NCI-H1930 (cell line): ENCODE measurements around the gene BEAN1.

ENCODE experiments used
- DNase-seq, 2 experiments: peaks; one replicate each; lab custom pipeline; 2025; lab: John Stamatoyannopoulos, UW

Gene BEAN1

GRCh38 chr16:66419527-66419926, 7.6 kb upstream of the BEAN1 start:
- no peak for DNase-seq

- no peak for DNase-seq
Measured at GRCh38 chr16:66420396-66420795, 6.7 kb upstream of the BEAN1 start.

- DNase-seq = no peak
Measured at GRCh38 chr16:66421891-66422290, 5.2 kb upstream of the BEAN1 start.

- DNase-seq = no peak
Measured at GRCh38 chr16:66422366-66422765, 4.7 kb upstream of the BEAN1 start.

- no peak for DNase-seq
Measured at GRCh38 chr16:66423177-66423576, 3.9 kb upstream of the BEAN1 start.

- DNase-seq = no peak
Measured at GRCh38 chr16:66425651-66426050, 1.4 kb upstream of the BEAN1 start.

- DNase-seq = no peak
Measured at GRCh38 chr16:66426112-66427035, 721 bp upstream of the BEAN1 start.

GRCh38 chr16:66427871-66428681, 981 bp downstream of the BEAN1 start:
- no peak for DNase-seq

- no peak for DNase-seq
Measured at GRCh38 chr16:66428682-66429251, 1.7 kb downstream of the BEAN1 start.

- no peak for DNase-seq
Measured at GRCh38 chr16:66429290-66429962, 2.3 kb downstream of the BEAN1 start.

- DNase-seq = no peak
Measured at GRCh38 chr16:66430214-66430613, 3.1 kb downstream of the BEAN1 start.

GRCh38 chr16:66431760-66432159, 4.7 kb downstream of the BEAN1 start:
- no peak for DNase-seq

- DNase-seq = no peak
Measured at GRCh38 chr16:66432429-66432828, 5.3 kb downstream of the BEAN1 start.

- DNase-seq = no peak
Measured at GRCh38 chr16:66434619-66435430, 7.7 kb downstream of the BEAN1 start.

GRCh38 chr16:66435896-66436295, 8.8 kb downstream of the BEAN1 start:
- DNase-seq = no peak

GRCh38 chr16:66437391-66437945, 10.4 kb downstream of the BEAN1 start:
- no peak for DNase-seq

GRCh38 chr16:66438536-66438935, 11.4 kb downstream of the BEAN1 start:
- no peak for DNase-seq

- no peak for DNase-seq
Measured at GRCh38 chr16:66439051-66439730, 12.1 kb downstream of the BEAN1 start.

GRCh38 chr16:66440271-66440802, 13.2 kb downstream of the BEAN1 start:
- DNase-seq = no peak

GRCh38 chr16:66440970-66441369, 13.9 kb downstream of the BEAN1 start:
- DNase-seq = no peak
